Neural cell (in vitro differentiated cells): Measurements from ENCODE around the gene MAB21L4. TPM values are rescaled to one million over a fixed set of nuclear protein-coding genes. Genes with fewer than 3 reads are reported as not detected.

Experiments used
- H2AFZ ChIP-seq: fragments of 200-600, 300-800 bp; sonication (generic), shearing (Covaris generic); 2 replicates; pipeline ENCODE4 v1.6.0; 2014; ENCODE audit warnings: low read depth, mild to moderate bottlenecking, antibody characterized with exemption, low read length, moderate library complexity
- H3F3A ChIP-seq: fragments of 200-600 bp; shearing (Covaris generic); 2 replicates; pipeline ENCODE4 v1.6.1; 2016; ENCODE audit warnings: mild to moderate bottlenecking, moderate library complexity, mixed read lengths, antibody characterized with exemption, low read length; ENCODE audit not compliant: insufficient read depth, poor library complexity, severe bottlenecking
- H3K27ac ChIP-seq: fragments of 200-600, 300-800 bp; sonication (generic), shearing (Covaris generic); 2 replicates; pipeline ENCODE4 v1.5.1; 2014; ENCODE audit warnings: mild to moderate bottlenecking, low read length, moderate library complexity
- H3K27me3 ChIP-seq: fragments of 300-800, 200-600 bp; sonication (generic), shearing (Covaris generic); 2 replicates; pipeline ENCODE4 v1.6.0; 2014; ENCODE audit warnings: mild to moderate bottlenecking, low read depth, low read length, moderate library complexity; ENCODE audit not compliant: insufficient read depth
- H3K36me3 ChIP-seq: fragments of 300-800, 200-600 bp; sonication (generic), shearing (Covaris generic); 2 replicates; pipeline ENCODE4 v1.5.1; 2014; ENCODE audit warnings: mild to moderate bottlenecking, antibody characterized with exemption, low read length, moderate library complexity; ENCODE audit not compliant: insufficient read depth
- H3K4me2 ChIP-seq: fragments of 300-800, 200-600 bp; sonication (generic), shearing (Covaris generic); 2 replicates; pipeline ENCODE4 v1.6.0; 2014; ENCODE audit warnings: mild to moderate bottlenecking, low read length
- H3K4me3 ChIP-seq: fragments of 300-800, 200-600 bp; sonication (generic), shearing (Covaris generic); 2 replicates; pipeline ENCODE4 v1.5.1; 2014; ENCODE audit warnings: mild to moderate bottlenecking, low read length, moderate library complexity
- H3K79me2 ChIP-seq: fragments of 200-600 bp; shearing (Covaris generic); replicated peaks from 2 replicates; pipeline ENCODE4 v1.6.0; 2014; ENCODE audit warnings: mild to moderate bottlenecking, low read length, moderate library complexity; ENCODE audit not compliant: insufficient read depth
- H3K9ac ChIP-seq: fragments of 300-800, 200-600 bp; sonication (generic), shearing (Covaris generic); 2 replicates; pipeline ENCODE4 v1.6.1; 2016; ENCODE audit warnings: mild to moderate bottlenecking, low read length, mixed read lengths
- H3K9me2 ChIP-seq: fragments of 200-600 bp; shearing (Covaris generic); 2 replicates; pipeline ENCODE4 v1.6.1; 2016; ENCODE audit warnings: mild to moderate bottlenecking, low read length, mixed read lengths; ENCODE audit not compliant: insufficient read depth
- H3K9me3 ChIP-seq: fragments of 200-600, 300-800 bp; sonication (generic), shearing (Covaris generic); 2 replicates; pipeline ENCODE4 v1.6.1; 2016; ENCODE audit warnings: mild to moderate bottlenecking, mixed run types, low read length, moderate library complexity, mixed read lengths
- H4K20me1 ChIP-seq: fragments of 200-600 bp; shearing (Covaris generic); 2 replicates; pipeline ENCODE4 v1.6.1; 2016; ENCODE audit warnings: mild to moderate bottlenecking, mixed run types; ENCODE audit not compliant: insufficient read depth
- EP300 ChIP-seq: fragments of 450-650 bp; conservative IDR thresholded peaks from 2 replicates; pipeline ENCODE4 v1.6.1; 2014; ENCODE audit warnings: antibody characterized with exemption, mild to moderate bottlenecking, moderate library complexity; ENCODE audit not compliant: poor library complexity, severe bottlenecking
- MXI1 ChIP-seq: fragments of 450-650 bp; conservative IDR thresholded peaks from 2 replicates; pipeline ENCODE4 v1.6.1; 2014; ENCODE audit warnings: antibody characterized with exemption, mild to moderate bottlenecking; ENCODE audit not compliant: poor library complexity, severe bottlenecking
- POLR2AphosphoS5 ChIP-seq: IDR thresholded peaks from 2 replicates; pipeline ENCODE4 v1.6.1; 2012
- SMC3 ChIP-seq: fragments of 450-650 bp; conservative IDR thresholded peaks from 2 replicates; pipeline ENCODE4 v1.6.1; 2014; ENCODE audit warnings: antibody characterized with exemption, mild to moderate bottlenecking, moderate library complexity; ENCODE audit not compliant: poor library complexity
- TAF1 ChIP-seq: IDR thresholded peaks from 2 replicates; pipeline ENCODE4 v1.6.1; 2012; ENCODE audit warnings: low read depth
- polyA plus RNA-seq: library from polyadenylated mRNA; depleted of rRNA; stranded (reverse); fragments of >200 nt; gene quantifications from 2 replicates; pipeline ENCODE4 v1.2.3, GENCODE V29; 2014
- TF ChIP-seq, protein P1 (sequence below): IDR thresholded peaks from 2 replicates; pipeline ENCODE4 v1.6.1; 2012; ENCODE audit warnings: borderline replicate concordance
- TF ChIP-seq, protein P2 (sequence below): fragments of 450-650 bp; IDR thresholded peaks from 2 replicates; pipeline ENCODE4 v1.5.1; 2014; ENCODE audit warnings: antibody characterized with exemption, mild to moderate bottlenecking, moderate library complexity; ENCODE audit not compliant: poor library complexity, severe bottlenecking

Gene MAB21L4
- polyA plus RNA-seq, 1 donor from 2014 or later: not detected

DNA sequence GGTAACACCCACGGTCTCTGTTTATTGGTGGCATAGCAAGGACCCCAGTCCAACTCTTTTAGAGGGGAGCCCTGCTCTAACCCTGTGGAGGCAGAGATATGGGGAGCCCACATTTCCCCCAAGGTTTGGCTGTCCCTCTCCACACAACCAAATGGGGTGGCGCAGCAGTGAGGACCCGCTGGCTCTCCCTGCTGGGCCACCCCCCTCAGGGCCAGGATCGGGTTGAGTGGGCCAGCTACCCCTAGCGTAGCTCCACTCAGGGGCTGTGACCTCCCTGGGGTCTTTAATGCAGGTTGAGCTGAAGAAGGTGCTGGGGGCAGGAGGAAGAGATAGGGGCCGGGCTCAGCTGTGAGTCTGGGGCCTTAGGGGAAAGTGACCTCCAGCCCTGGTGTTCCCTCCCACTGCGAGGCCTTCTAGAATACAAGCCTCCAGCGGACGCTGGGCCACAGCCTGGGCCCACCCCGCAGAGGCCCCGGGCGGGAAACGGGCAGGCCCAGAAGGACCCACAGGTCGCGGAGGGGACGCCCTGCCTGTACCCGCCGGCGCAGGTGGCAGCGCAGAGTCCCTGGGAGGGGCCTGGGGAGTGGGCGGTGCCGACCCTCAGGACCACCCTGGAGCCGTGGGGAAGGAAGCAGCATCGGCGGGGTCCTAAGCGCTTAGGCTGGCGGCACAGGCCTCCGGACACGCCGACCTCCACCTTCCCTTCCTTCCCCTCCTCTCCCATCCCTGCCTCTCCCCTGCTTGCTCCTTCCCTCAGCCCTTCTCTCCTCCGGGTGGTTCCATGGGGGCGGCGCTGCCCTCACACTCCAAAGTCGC, 19.8 kb upstream of the MAB21L4 start:
- no peaks in the 10 kb centered on the region for H3F3A ChIP-seq
- H2AFZ ChIP-seq: no peak overlapping the region
- H3K27ac ChIP-seq: no peak overlapping the region
- H3K9me3 ChIP-seq: no peaks in the 10 kb centered on the region
- no peak overlapping the region for H3K4me3 ChIP-seq
- no peaks in the 10 kb centered on the region for H3K79me2 ChIP-seq
- no peak overlapping the region for H3K4me2 ChIP-seq
- TF ChIP-seq MXI1 (no peak), EP300 (no peak), TAF1 (no peak), SMC3 (no peak), POLR2AphosphoS5 (no peak)
- TF ChIP-seq, protein P1, sequence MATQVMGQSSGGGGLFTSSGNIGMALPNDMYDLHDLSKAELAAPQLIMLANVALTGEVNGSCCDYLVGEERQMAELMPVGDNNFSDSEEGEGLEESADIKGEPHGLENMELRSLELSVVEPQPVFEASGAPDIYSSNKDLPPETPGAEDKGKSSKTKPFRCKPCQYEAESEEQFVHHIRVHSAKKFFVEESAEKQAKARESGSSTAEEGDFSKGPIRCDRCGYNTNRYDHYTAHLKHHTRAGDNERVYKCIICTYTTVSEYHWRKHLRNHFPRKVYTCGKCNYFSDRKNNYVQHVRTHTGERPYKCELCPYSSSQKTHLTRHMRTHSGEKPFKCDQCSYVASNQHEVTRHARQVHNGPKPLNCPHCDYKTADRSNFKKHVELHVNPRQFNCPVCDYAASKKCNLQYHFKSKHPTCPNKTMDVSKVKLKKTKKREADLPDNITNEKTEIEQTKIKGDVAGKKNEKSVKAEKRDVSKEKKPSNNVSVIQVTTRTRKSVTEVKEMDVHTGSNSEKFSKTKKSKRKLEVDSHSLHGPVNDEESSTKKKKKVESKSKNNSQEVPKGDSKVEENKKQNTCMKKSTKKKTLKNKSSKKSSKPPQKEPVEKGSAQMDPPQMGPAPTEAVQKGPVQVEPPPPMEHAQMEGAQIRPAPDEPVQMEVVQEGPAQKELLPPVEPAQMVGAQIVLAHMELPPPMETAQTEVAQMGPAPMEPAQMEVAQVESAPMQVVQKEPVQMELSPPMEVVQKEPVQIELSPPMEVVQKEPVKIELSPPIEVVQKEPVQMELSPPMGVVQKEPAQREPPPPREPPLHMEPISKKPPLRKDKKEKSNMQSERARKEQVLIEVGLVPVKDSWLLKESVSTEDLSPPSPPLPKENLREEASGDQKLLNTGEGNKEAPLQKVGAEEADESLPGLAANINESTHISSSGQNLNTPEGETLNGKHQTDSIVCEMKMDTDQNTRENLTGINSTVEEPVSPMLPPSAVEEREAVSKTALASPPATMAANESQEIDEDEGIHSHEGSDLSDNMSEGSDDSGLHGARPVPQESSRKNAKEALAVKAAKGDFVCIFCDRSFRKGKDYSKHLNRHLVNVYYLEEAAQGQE: no peak
- TF ChIP-seq, protein P2, sequence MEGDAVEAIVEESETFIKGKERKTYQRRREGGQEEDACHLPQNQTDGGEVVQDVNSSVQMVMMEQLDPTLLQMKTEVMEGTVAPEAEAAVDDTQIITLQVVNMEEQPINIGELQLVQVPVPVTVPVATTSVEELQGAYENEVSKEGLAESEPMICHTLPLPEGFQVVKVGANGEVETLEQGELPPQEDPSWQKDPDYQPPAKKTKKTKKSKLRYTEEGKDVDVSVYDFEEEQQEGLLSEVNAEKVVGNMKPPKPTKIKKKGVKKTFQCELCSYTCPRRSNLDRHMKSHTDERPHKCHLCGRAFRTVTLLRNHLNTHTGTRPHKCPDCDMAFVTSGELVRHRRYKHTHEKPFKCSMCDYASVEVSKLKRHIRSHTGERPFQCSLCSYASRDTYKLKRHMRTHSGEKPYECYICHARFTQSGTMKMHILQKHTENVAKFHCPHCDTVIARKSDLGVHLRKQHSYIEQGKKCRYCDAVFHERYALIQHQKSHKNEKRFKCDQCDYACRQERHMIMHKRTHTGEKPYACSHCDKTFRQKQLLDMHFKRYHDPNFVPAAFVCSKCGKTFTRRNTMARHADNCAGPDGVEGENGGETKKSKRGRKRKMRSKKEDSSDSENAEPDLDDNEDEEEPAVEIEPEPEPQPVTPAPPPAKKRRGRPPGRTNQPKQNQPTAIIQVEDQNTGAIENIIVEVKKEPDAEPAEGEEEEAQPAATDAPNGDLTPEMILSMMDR: no peak
- H3K9ac ChIP-seq: no peak overlapping the region
- H4K20me1 ChIP-seq: no peaks in the 10 kb centered on the region
- no peaks in the 10 kb centered on the region for H3K9me2 ChIP-seq
- H3K36me3 ChIP-seq: no peaks in the 10 kb centered on the region
- H3K27me3 ChIP-seq: peaks cover 6% of the 10 kb centered on the region

- no peak for TF ChIP-seq SMC3
- Histone ChIP-seq H3K79me2 (no peaks in the 10 kb centered on the region), H3K4me2 (no peak overlapping the region), H2AFZ (no peak overlapping the region), H3F3A (no peaks in the 10 kb centered on the region), H3K36me3 (no peaks in the 10 kb centered on the region), H3K27ac (no peak overlapping the region), H3K9me2 (no peaks in the 10 kb centered on the region), H3K4me3 (no peak overlapping the region), H3K9me3 (no peaks in the 10 kb centered on the region), H3K27me3 (peaks cover 6% of the 10 kb centered on the region), H4K20me1 (no peaks in the 10 kb centered on the region), H3K9ac (no peak overlapping the region)
These were observed 18.9 kb upstream of the MAB21L4 start for GRCh38 chr2:240914645-240915525.
